Transverse colon (tissue), 4 donors: ENCODE data around the gene LONP2. TPM values are rescaled to one million over a fixed set of nuclear protein-coding genes. Genes with fewer than 3 reads are reported as not detected.

Experiments used
- DNase-seq: peaks from one replicate; pipeline ENCODE4 v3.0.0-alpha.2; 2019
- H3K27ac ChIP-seq, 4 donors: fragments of 200-600 bp; sonication (generic); 2 replicates each; pipeline ENCODE4 v1.5.1; 2016 to 2018; ENCODE audit warnings: inconsistent platforms in 4 of 4
- H3K27me3 ChIP-seq: fragments of 200-600 bp; sonication (generic); 2 replicates; pipeline ENCODE4 v1.5.1; 2017; ENCODE audit warnings: inconsistent platforms
- H3K36me3 ChIP-seq, 4 donors: fragments of 200-600 bp; sonication (generic); 2 replicates each; pipeline ENCODE4 v1.5.1; 2017 to 2019; ENCODE audit warnings: inconsistent platforms in 4 of 4
- H3K4me1 ChIP-seq, 4 donors: fragments of 200-600 bp; sonication (generic); 2 replicates each; pipeline ENCODE4 v1.5.1; 2017 to 2020; ENCODE audit warnings: inconsistent platforms in 4 of 4
- H3K4me3 ChIP-seq, 4 donors: fragments of 200-600 bp; sonication (generic); 1 replicate in 1 of 4; 2 replicates in 3 of 4; pipeline versions ENCODE4 v1.5.1 to v1.6.1; 2017 to 2019; ENCODE audit warnings: inconsistent platforms in 4 of 4
- H3K9me3 ChIP-seq, 2 donors: fragments of 200-600 bp; sonication (generic); 2 replicates each; pipeline ENCODE4 v1.5.1; 2017 to 2019; ENCODE audit warnings: inconsistent platforms in 2 of 2
- EP300 ChIP-seq: sonication (generic); formaldehyde crosslinking; IDR thresholded peaks from one replicate; pipeline ENCODE4 v1.6.1; 2017; ENCODE audit warnings: antibody characterized with exemption, low read depth
- POLR2A ChIP-seq: fragments of 450-650 bp; IDR thresholded peaks from one replicate; pipeline ENCODE4 v1.6.1; 2016; ENCODE audit warnings: antibody characterized with exemption, mild to moderate bottlenecking, moderate library complexity
- POLR2AphosphoS5 ChIP-seq, 3 donors: sonication (generic); formaldehyde crosslinking; IDR thresholded peaks; one replicate each; pipeline ENCODE4 v1.6.1; 2016; ENCODE audit warnings: antibody characterized with exemption in 3 of 3
- WGBS, 2 donors: methylation state at CpG; one replicate each; pipeline ENCODE4 v1.1.5; 2018; ENCODE audit warnings: low coverage in 1 of 2; 5-methylcytosine and 5-hydroxymethylcytosine counted together
- in situ Hi-C, 4 donors: fragments of 200-750 bp; cut with MboI; loops; one replicate each; pipeline versions ENCODE4 v1.15.0 to v1.15.1; 2017; ENCODE audit warnings: low sequenced_read_pairs in 3 of 4, low pct_ligation_motif_present in 1 of 4, low pct_unique_long_range_greater_than_20kb in 1 of 4
- intact Hi-C: fragments of 100-400 bp; cut with DNase I; formaldehyde crosslinking; loops from one replicate; pipeline ENCODE4 v1.15.1; 2023; ENCODE audit warnings: low total_unique reads
- total RNA-seq, 4 donors: library from RNA; depleted of rRNA; stranded (reverse); fragments of >200 nt; gene quantifications; one replicate each; pipeline ENCODE4 v1.1.0, GENCODE V29; 2016
- TF ChIP-seq, protein P1 (sequence below), 5 experiments: fragments of 200-600 bp in 3 of 5; fragments of 450-650 bp in 2 of 5; sonication (generic) in 3 of 5; IDR thresholded peaks; 1 replicate in 2 of 5; 2 replicates in 3 of 5; pipeline ENCODE4 v1.5.1; 2016 to 2017; ENCODE audit warnings: antibody characterized with exemption in 5 of 5, inconsistent platforms in 3 of 5, mild to moderate bottlenecking in 2 of 5, moderate library complexity in 1 of 5

Gene LONP2
- total RNA-seq, 4 donors from 2014 or later, result 51.3 to 104 (median 65.3) TPM

- 92 to 100% methylated on average over 1 of the region's 1 CpG for WGBS, 2 donors
- peaks cover 0 to 11% (median 5%) of the 10 kb centered on the region in 4 donors for H3K36me3 ChIP-seq
Measured at GRCh38 chr16:48340054-48340453, 96.0 kb downstream of the LONP2 start.

GRCh38 chr16:48342591-48342990 is 98.5 kb downstream of the LONP2 start:
- TF ChIP-seq POLR2A, result no peak
- no peak for TF ChIP-seq EP300
- TF ChIP-seq, protein P1, sequence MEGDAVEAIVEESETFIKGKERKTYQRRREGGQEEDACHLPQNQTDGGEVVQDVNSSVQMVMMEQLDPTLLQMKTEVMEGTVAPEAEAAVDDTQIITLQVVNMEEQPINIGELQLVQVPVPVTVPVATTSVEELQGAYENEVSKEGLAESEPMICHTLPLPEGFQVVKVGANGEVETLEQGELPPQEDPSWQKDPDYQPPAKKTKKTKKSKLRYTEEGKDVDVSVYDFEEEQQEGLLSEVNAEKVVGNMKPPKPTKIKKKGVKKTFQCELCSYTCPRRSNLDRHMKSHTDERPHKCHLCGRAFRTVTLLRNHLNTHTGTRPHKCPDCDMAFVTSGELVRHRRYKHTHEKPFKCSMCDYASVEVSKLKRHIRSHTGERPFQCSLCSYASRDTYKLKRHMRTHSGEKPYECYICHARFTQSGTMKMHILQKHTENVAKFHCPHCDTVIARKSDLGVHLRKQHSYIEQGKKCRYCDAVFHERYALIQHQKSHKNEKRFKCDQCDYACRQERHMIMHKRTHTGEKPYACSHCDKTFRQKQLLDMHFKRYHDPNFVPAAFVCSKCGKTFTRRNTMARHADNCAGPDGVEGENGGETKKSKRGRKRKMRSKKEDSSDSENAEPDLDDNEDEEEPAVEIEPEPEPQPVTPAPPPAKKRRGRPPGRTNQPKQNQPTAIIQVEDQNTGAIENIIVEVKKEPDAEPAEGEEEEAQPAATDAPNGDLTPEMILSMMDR (IDR thresholded peaks at IDR 0.05), result no peak
- no peak for TF ChIP-seq POLR2AphosphoS5 (IDR thresholded peaks at IDR 0.05)
- Histone ChIP-seq H3K4me1 (no peaks in the 10 kb centered on the region), H3K9me3 (no peaks in the 10 kb centered on the region), H3K4me3 (no peak overlapping the region), H3K27ac (no peak overlapping the region), H3K36me3 (peaks cover 0 to 19% (median 2%) of the 10 kb centered on the region in 4 donors), H3K27me3 (no peaks in the 10 kb centered on the region)
- 100% methylated on average over 2 of the region's 2 CpGs; no CpG with 5 or more reads in 1 of the 2 donors for WGBS, 2 donors
- in situ Hi-C loops (loop anchor here in 1 of 4 donors (10.0 to 25.0 kb wide), 2 partner anchors 182 to 295 kb away; no protein-coding TSS in a partner anchor), intact Hi-C loops (no loop called here)
- no peak for DNase-seq

More at GRCh38 chr16:48340054-48340453, 96.0 kb downstream of the LONP2 start:
- no peak overlapping the region for H3K4me3 ChIP-seq
- H3K27me3 ChIP-seq, result no peaks in the 10 kb centered on the region
- TF ChIP-seq POLR2A, result no peak
- no peak for TF ChIP-seq EP300
- no peak for TF ChIP-seq POLR2AphosphoS5 (IDR thresholded peaks at IDR 0.05)
- TF ChIP-seq, protein P1 (IDR thresholded peaks at IDR 0.05), result no peak
- no peak overlapping the region for H3K27ac ChIP-seq
- H3K9me3 ChIP-seq, result no peaks in the 10 kb centered on the region
- intact Hi-C loops (no loop called here), in situ Hi-C loops (loop anchor here in 1 of 4 donors (10.0 to 25.0 kb wide), 2 partner anchors 185 to 297 kb away; no protein-coding TSS in a partner anchor)
- DNase-seq, result no peak
- no peaks in the 10 kb centered on the region for H3K4me1 ChIP-seq

- H3K4me1 ChIP-seq, result no peaks in the 10 kb centered on the region
- in situ Hi-C loops (loop anchor here in 1 of 4 donors (10.0 to 25.0 kb wide), 2 partner anchors 177 to 290 kb away; no protein-coding TSS in a partner anchor), intact Hi-C loops (no loop called here)
- H3K36me3 ChIP-seq, result peaks cover 0 to 28% (median 8%) of the 10 kb centered on the region in 4 donors
- no peak overlapping the region for H3K4me3 ChIP-seq
- H3K27ac ChIP-seq, result no peak overlapping the region
- TF ChIP-seq, protein P1 (IDR thresholded peaks at IDR 0.05), result no peak
- TF ChIP-seq POLR2AphosphoS5 (IDR thresholded peaks at IDR 0.05) (no peak), EP300 (no peak), POLR2A (no peak)
- no peaks in the 10 kb centered on the region for H3K27me3 ChIP-seq
- no peak for DNase-seq
- WGBS, 2 donors, result 81 to 94% methylated on average over 4 to 20 of the region's 20 CpGs
- H3K9me3 ChIP-seq, result no peaks in the 10 kb centered on the region
Measured at GRCh38 chr16:48347191-48347865, 103.2 kb downstream of the LONP2 start.

- TF ChIP-seq POLR2AphosphoS5 (IDR thresholded peaks at IDR 0.05), result no peak
- no peak for TF ChIP-seq POLR2A
- TF ChIP-seq, protein P1 (IDR thresholded peaks at IDR 0.05), result no peak
- TF ChIP-seq EP300, result no peak
- WGBS, 2 donors, result 83 to 87% methylated on average over 4 of the region's 4 CpGs
- intact Hi-C loops (no loop called here), in situ Hi-C loops (loop anchor here in 1 of 4 donors (10.0 to 25.0 kb wide), 2 partner anchors 177 to 289 kb away; no protein-coding TSS in a partner anchor)
- H3K36me3 ChIP-seq, result peaks cover 0 to 34% (median 8%) of the 10 kb centered on the region in 4 donors
- no peak for DNase-seq
- H3K4me3 ChIP-seq, result no peak overlapping the region
- no peaks in the 10 kb centered on the region for H3K27me3 ChIP-seq
- no peaks in the 10 kb centered on the region for H3K9me3 ChIP-seq
- H3K4me1 ChIP-seq, result no peaks in the 10 kb centered on the region
- no peak overlapping the region for H3K27ac ChIP-seq
Measured at GRCh38 chr16:48347980-48348379, 103.9 kb downstream of the LONP2 start.
